OCI-LY7 (cell line): ENCODE results near the gene NEK4. TPM values are rescaled to one million over a fixed set of nuclear protein-coding genes. Genes with fewer than 3 reads are reported as not detected.

ENCODE experiments used
- BruUV-seq: library from RNA; stranded (reverse); fragments of 400-500 nt; replicated peaks from 2 replicates; lab custom pipeline; 2021; lab: Mats Ljungman, UMichigan
- CTCF ChIA-PET: fragments of 300-600 bp; sonication (Branson Sonifier 250); formaldehyde crosslinking; loops from one replicate; lab custom pipeline; 2022; ENCODE audit warnings: antibody characterized with exemption; ENCODE audit not compliant: unreplicated experiment; lab: Charles Lee
- POLR2A ChIA-PET: fragments of 300-600 bp; sonication (Branson Sonifier 250); formaldehyde crosslinking; loops from one replicate; lab custom pipeline; 2022; ENCODE audit warnings: antibody characterized with exemption; lab: Charles Lee
- DNase-seq: peaks from one replicate; pipeline ENCODE4 v3.0.0-alpha.2; 2015; ENCODE audit warnings: low spot score
- H2AFZ ChIP-seq: fragments of 200-600 bp; sonication (generic), shearing (Covaris generic); 2 replicates; pipeline ENCODE4 v1.6.1; 2014; ENCODE audit warnings: mild to moderate bottlenecking, antibody characterized with exemption, low read length, moderate library complexity
- H3K27ac ChIP-seq: fragments of 200-600 bp; sonication (generic); 2 replicates; pipeline ENCODE4 v1.5.1; 2014; ENCODE audit warnings: mixed run types, low read depth, mild to moderate bottlenecking, moderate library complexity, low read length, inconsistent platforms; ENCODE audit not compliant: poor library complexity, severe bottlenecking
- H3K36me3 ChIP-seq: fragments of 200-600 bp; sonication (generic); 2 replicates; pipeline ENCODE4 v1.6.1; 2014; ENCODE audit warnings: mild to moderate bottlenecking, antibody characterized with exemption, low read length, moderate library complexity, mixed read lengths; ENCODE audit not compliant: insufficient read depth
- H3K4me1 ChIP-seq: fragments of 200-600 bp; sonication (generic); 2 replicates; pipeline ENCODE4 v1.5.1; 2014; ENCODE audit warnings: mild to moderate bottlenecking, low read length; ENCODE audit not compliant: insufficient read depth, poor library complexity, severe bottlenecking
- H3K4me2 ChIP-seq: fragments of 200-600 bp; sonication (generic); 2 replicates; pipeline ENCODE4 v1.6.1; 2014; ENCODE audit warnings: mild to moderate bottlenecking, low read length
- H3K4me3 ChIP-seq: fragments of 200-600 bp; sonication (generic); 2 replicates; pipeline ENCODE4 v1.5.1; 2014; ENCODE audit warnings: mild to moderate bottlenecking, low read depth, low read length; ENCODE audit not compliant: poor library complexity, severe bottlenecking
- H3K79me2 ChIP-seq: fragments of 200-600 bp; sonication (generic); 2 replicates; pipeline ENCODE4 v1.6.1; 2016; ENCODE audit warnings: low read depth, mild to moderate bottlenecking, low read length, moderate library complexity, mixed read lengths; ENCODE audit not compliant: insufficient read depth
- H3K9me2 ChIP-seq: fragments of 200-600 bp; sonication (generic); 2 replicates; pipeline ENCODE4 v1.6.1; 2016; ENCODE audit warnings: mild to moderate bottlenecking, low read length, mixed read lengths; ENCODE audit not compliant: insufficient read depth
- H3K9me3 ChIP-seq: fragments of 200-600 bp; sonication (generic); 2 replicates; pipeline ENCODE4 v1.6.1; 2014; ENCODE audit warnings: mild to moderate bottlenecking, mixed run types, low read length, mixed read lengths
- H4K20me1 ChIP-seq: fragments of 200-600 bp; sonication (generic); 2 replicates; pipeline ENCODE4 v1.6.1; 2014; ENCODE audit warnings: mild to moderate bottlenecking, antibody characterized with exemption, low read length, moderate library complexity, mixed read lengths; ENCODE audit not compliant: insufficient read depth
- EZH2phosphoT487 ChIP-seq: fragments of 200-600 bp; sonication (generic); IDR thresholded peaks from 2 replicates; pipeline ENCODE4 v1.6.1; 2018; ENCODE audit warnings: low read depth, borderline replicate concordance, mild to moderate bottlenecking, mixed run types, antibody characterized with exemption, low read length, moderate library complexity, mixed read lengths
- intact Hi-C: fragments of 100-400 bp; cut with micrococcal nuclease; formaldehyde crosslinking; loops from one replicate; pipeline ENCODE4 v1.10.0; 2022; ENCODE audit not compliant: unreplicated experiment
- total RNA-seq, 2 experiments: library from RNA; depleted of rRNA in 1 of 2; stranded (reverse); fragments of >200 nt in 1 of 2; shearing (Covaris generic) in 1 of 2; gene quantifications; 2 replicates each; pipeline ENCODE4 v1.2.3, GENCODE V29; 2014 to 2022
- TF ChIP-seq, protein P1 (sequence below): fragments of 200-600 bp; sonication (generic); conservative IDR thresholded peaks from 2 replicates; pipeline ENCODE4 v1.5.1; 2014; ENCODE audit warnings: mild to moderate bottlenecking, antibody characterized with exemption, low read length, moderate library complexity, mixed read lengths

The NEK4 gene
- total RNA-seq, 2 experiments from 2014 or later, result 27.5 to 38.6 TPM

DNA sequence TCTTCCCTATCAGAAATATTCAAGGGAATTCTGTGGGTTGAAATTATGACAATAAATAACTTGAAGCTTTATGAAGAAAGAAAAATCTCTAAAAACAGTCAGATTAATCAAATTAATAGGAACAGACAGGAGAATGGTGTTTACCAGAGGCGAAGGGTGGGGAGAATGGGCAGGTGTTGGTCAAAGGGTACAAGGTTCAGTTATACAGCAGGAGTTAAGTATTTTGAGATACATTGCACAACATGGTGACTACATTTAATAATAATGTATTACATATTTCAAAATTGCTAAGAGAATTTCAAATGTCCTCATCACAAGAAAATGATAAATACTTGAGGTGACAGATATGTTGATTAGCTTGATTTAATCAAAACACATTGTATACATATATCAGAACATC lies 46.2 kb downstream of the NEK4 start:
- Histone ChIP-seq H3K27ac (no peak overlapping the region), H3K4me1 (peaks cover 25% of the 10 kb centered on the region), H3K79me2 (no peaks in the 10 kb centered on the region), H3K4me2 (no peak overlapping the region), H3K4me3 (no peak overlapping the region), H3K36me3 (peaks cover 34% of the 10 kb centered on the region), H3K9me2 (no peaks in the 10 kb centered on the region), H2AFZ (no peak overlapping the region), H3K9me3 (peaks cover 16% of the 10 kb centered on the region; the same call in 1 of the 2 replicates), H4K20me1 (no peaks in the 10 kb centered on the region)
- intact Hi-C loops, result no loop called here
- CTCF ChIA-PET, result no interaction called here
- no TSS peak for BruUV-seq
- DNase-seq, result no peak
- POLR2A ChIA-PET, result interaction anchor here (0.6 to 0.8 kb wide), 3 partner anchors 10 to 136 kb away, joined by 3 to 7 read pairs (median 4); no protein-coding TSS in a partner anchor
- TF ChIP-seq, protein P1, sequence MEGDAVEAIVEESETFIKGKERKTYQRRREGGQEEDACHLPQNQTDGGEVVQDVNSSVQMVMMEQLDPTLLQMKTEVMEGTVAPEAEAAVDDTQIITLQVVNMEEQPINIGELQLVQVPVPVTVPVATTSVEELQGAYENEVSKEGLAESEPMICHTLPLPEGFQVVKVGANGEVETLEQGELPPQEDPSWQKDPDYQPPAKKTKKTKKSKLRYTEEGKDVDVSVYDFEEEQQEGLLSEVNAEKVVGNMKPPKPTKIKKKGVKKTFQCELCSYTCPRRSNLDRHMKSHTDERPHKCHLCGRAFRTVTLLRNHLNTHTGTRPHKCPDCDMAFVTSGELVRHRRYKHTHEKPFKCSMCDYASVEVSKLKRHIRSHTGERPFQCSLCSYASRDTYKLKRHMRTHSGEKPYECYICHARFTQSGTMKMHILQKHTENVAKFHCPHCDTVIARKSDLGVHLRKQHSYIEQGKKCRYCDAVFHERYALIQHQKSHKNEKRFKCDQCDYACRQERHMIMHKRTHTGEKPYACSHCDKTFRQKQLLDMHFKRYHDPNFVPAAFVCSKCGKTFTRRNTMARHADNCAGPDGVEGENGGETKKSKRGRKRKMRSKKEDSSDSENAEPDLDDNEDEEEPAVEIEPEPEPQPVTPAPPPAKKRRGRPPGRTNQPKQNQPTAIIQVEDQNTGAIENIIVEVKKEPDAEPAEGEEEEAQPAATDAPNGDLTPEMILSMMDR, result no peak
- no peak for TF ChIP-seq EZH2phosphoT487

DNA sequence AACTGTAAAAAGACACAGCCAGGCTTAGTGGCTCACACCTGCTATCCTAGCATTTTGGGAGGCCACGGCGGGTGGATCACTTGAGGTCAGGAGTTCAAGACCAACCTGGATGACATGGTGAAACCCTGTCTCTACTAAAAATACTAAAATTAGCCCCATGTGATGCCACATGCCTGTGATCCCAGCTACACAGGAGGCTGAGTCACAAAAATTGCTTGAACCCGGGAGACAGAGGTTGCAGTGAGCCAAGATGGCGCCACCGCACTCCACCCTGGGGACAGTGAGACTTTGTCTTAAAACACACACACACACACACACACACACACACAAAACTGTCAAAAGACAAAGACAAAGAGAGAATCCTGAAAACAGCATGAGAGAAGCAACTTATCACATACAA lies 46.8 kb downstream of the NEK4 start:
- ChIA-PET CTCF (no interaction called here), POLR2A (no interaction called here)
- Histone ChIP-seq H3K9me2 (no peaks in the 10 kb centered on the region), H4K20me1 (no peaks in the 10 kb centered on the region), H3K79me2 (no peaks in the 10 kb centered on the region), H3K36me3 (peaks cover 35% of the 10 kb centered on the region), H3K9me3 (peaks cover 16% of the 10 kb centered on the region; the same call in 1 of the 2 replicates), H2AFZ (no peak overlapping the region), H3K4me2 (no peak overlapping the region), H3K27ac (no peak overlapping the region), H3K4me3 (no peak overlapping the region), H3K4me1 (peaks cover 25% of the 10 kb centered on the region)
- no TSS peak for BruUV-seq
- no peak for TF ChIP-seq EZH2phosphoT487
- TF ChIP-seq, protein P1, result no peak
- no peak for DNase-seq
- intact Hi-C loops, result no loop called here

DNA sequence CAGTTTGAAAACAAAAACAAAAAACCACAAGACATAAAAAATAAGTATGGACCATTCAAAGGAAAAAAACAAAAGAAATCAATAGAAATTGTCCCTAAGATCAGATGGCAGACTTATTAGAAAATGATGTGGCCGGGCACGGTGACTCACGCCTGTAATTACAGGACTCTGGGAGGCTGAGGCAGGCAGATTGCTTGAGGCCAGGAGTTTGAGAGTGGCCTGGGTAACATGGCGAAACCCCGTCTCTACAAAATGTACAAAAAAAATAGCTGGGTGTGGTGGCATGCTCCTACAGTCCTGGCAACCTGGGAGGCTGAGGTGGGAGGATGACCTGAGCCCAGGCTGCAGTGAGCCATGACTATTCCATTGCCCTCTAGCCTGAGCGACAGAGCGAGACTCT lies 48.2 kb downstream of the NEK4 start:
- no TSS peak for BruUV-seq
- H3K79me2 ChIP-seq, result no peaks in the 10 kb centered on the region
- H3K4me3 ChIP-seq, result no peak overlapping the region
- no peaks in the 10 kb centered on the region for H3K9me2 ChIP-seq
- ChIA-PET CTCF (no interaction called here), POLR2A (interaction anchor here (0.6 kb wide), 1 partner anchor 169 kb away, joined by 4 read pairs; no protein-coding TSS in a partner anchor)
- no peak overlapping the region for H3K4me2 ChIP-seq
- H3K36me3 ChIP-seq, result peaks cover 37% of the 10 kb centered on the region
- no peak overlapping the region for H3K27ac ChIP-seq
- no peak overlapping the region for H2AFZ ChIP-seq
- TF ChIP-seq, protein P1, result no peak
- TF ChIP-seq EZH2phosphoT487, result no peak
- DNase-seq, result no peak
- H3K4me1 ChIP-seq, result peaks cover 25% of the 10 kb centered on the region
- H3K9me3 ChIP-seq, result peaks cover 12% of the 10 kb centered on the region; the same call in 1 of the 2 replicates
- intact Hi-C loops, result no loop called here
- H4K20me1 ChIP-seq, result no peaks in the 10 kb centered on the region
